ENCODE measurements around the gene DNHD1.

GRCh38 chr11:6553634-6554033, 56.6 kb downstream of the DNHD1 start:
- TF ChIP-seq CTCF (IDR thresholded peaks at IDR 0.05) (no peak), EZH2 (IDR thresholded peaks at IDR 0.05) (no peak), EZH2phosphoT487 (IDR thresholded peaks at IDR 0.05) (no peak)

Data from neural progenitor cell (in vitro differentiated cells).